Measurements from ENCODE around the gene STAB2.

Gene STAB2

DNA sequence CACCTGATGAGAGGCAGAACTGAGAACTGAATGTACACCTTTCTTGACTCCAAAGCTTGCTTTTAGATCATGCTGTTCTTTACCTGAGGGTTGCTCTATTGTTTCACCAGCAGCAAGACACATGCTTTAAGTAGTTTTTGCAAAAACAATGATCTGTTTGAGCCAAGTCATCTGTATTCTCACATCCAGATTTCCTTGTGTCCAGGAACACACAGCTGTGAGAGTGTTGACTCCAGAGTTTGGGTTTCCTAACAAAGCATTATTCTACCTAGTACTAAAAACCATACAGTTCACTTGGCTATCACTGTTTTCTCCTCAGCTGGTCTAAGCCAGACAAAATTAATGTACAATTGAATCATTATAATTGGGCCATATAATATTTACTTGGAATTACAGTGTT lies 120.4 kb downstream of the STAB2 start:
- TF ChIP-seq, protein P1, sequence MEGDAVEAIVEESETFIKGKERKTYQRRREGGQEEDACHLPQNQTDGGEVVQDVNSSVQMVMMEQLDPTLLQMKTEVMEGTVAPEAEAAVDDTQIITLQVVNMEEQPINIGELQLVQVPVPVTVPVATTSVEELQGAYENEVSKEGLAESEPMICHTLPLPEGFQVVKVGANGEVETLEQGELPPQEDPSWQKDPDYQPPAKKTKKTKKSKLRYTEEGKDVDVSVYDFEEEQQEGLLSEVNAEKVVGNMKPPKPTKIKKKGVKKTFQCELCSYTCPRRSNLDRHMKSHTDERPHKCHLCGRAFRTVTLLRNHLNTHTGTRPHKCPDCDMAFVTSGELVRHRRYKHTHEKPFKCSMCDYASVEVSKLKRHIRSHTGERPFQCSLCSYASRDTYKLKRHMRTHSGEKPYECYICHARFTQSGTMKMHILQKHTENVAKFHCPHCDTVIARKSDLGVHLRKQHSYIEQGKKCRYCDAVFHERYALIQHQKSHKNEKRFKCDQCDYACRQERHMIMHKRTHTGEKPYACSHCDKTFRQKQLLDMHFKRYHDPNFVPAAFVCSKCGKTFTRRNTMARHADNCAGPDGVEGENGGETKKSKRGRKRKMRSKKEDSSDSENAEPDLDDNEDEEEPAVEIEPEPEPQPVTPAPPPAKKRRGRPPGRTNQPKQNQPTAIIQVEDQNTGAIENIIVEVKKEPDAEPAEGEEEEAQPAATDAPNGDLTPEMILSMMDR (IDR thresholded peaks at IDR 0.05; ENCODE audit: extremely low read depth, missing control alignments): no peak
- DNase-seq (ENCODE audit: low spot score): no peak

DNA sequence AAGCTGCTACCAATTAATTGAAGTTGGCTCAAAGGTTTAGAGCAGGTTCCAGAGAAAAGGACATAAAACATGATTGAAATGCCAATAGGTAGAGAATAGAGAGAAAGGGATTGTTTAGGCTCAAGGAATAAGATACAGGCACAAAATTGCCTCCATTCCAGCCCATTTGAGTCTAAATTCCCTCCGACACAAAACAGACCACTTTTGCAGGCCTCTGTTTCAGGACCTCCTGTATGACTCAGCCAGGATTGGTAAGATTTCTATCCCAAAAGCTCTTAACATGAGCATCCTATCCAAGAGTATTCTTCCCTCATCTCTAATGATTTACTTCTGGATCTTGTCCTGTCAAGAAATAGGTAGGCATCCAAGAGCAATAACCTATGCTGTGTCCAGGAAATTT lies 123.5 kb downstream of the STAB2 start:
- no peak for DNase-seq (ENCODE audit: low spot score)
- TF ChIP-seq, protein P1 (IDR thresholded peaks at IDR 0.05; ENCODE audit: extremely low read depth, missing control alignments): no peak

DNA sequence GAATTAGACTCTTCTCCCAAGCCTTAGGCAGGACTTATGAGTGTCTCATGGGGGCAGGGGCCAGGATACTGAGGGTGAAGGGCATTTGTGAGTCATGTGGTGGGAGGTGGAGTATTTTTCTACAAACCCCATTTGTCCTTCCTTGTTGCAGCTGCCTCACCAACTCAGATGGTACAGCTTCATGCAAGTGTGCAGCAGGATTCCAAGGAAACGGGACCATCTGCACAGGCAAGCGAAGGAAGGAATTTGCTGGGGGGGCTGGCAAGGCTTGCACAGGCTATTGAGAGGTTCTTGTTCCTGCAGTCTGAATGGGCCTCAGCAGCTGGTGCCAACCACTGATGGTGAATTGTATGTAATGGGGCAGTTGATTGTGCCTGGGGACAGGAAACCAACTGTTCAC lies 125.1 kb downstream of the STAB2 start:
- TF ChIP-seq, protein P1 (IDR thresholded peaks at IDR 0.05; ENCODE audit: extremely low read depth, missing control alignments): no peak
- no peak for DNase-seq (ENCODE audit: low spot score)

DNA sequence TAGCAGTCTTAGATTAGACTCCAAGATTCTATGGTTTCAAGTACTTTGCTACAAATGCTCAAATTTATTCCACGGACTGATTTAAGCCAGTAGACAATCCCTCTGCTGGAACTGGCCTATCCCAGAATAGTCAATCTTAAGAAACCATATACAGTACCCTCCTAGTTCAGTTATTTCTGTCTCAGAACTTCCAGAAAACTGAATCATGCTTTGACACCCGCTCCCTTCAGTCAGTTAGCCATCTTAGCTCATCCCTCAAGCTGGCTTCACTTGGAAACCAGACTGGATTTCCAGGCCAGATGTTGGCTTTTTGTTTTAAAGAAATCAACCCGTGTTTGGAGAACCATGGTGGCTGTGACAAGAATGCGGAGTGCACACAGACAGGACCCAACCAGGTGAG lies 128.4 kb downstream of the STAB2 start:
- DNase-seq (ENCODE audit: low spot score): no peak
- TF ChIP-seq, protein P1 (IDR thresholded peaks at IDR 0.05; ENCODE audit: extremely low read depth, missing control alignments): no peak

DNA sequence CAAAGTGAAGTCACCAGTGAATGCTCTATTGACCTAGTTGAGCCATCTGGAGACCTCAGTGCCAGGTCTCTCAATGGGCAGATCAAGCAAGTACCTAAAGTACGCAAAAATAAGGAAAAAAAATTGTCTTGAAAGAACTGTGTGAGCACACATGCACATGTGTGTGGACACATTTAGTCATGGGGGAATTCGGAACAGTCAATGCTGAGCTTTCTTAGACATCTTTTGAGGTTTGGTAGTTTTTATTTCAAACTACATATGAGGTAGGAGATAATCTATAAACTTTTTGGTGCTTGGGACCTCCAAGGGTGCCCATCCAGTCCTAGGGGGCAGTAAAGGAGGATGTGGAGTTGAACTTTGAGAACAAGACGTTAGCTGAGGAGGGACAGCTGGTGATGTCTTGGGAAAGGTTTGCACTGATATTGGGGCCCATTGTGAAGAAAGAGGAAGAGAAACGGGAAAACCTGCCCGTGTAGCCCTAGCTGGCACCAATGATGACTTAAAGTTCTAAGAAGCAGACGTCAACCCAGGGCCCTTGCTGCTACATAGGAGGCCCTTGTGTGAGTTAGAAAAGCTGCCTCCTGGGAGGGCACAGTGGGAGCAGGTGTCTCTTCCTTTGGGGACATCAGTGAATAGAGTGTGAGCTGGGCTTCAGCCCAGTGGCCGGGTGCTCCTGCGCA lies 129.6 kb downstream of the STAB2 start:
- TF ChIP-seq, protein P1 (IDR thresholded peaks at IDR 0.05; ENCODE audit: extremely low read depth, missing control alignments): no peak
- DNase-seq (ENCODE audit: low spot score): no peak

DNA sequence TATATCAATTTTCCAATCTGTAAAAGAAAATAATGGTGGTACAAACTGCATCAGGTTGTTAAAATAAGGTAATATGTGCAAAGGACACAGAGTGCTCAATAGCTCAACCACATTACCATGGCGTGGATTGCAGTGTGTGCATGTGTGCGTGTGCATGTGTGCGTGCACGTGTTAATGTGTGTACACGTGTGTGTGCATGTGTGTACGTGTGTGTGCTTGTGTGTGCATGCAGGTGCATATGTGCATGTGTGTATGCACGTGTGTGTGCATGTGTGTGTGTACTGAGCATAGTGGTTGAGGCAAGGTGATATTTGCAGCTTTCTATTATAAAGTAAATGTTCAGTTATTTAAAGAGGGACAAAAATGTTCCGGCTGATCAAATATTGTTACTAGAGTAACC lies 138.3 kb downstream of the STAB2 start:
- TF ChIP-seq, protein P1 (IDR thresholded peaks at IDR 0.05; ENCODE audit: extremely low read depth, missing control alignments): no peak
- no peak for DNase-seq (ENCODE audit: low spot score)

DNA sequence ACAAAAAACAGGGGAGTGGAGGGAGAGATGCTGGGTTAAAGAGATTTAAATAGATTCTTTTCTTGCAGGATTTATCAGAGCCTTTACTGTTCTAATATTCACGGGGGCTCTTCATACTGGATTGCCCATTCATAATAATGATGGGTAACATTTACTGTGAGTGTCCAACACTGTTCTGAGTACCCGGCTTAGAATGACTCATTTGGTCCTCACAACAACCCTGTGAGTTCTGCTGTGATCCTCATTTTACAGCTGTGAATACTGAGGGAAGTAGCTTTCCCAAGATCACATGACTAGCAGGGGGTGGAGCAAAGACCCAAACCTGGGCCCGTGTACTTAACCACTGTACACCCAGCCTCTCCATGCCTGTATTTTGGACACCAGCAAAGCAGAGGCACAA lies 140.6 kb downstream of the STAB2 start:
- TF ChIP-seq, protein P1 (IDR thresholded peaks at IDR 0.05; ENCODE audit: extremely low read depth, missing control alignments): no peak
- DNase-seq (ENCODE audit: low spot score): no peak
